Measurements from ENCODE around the gene ITIH1. TPM values are rescaled to one million over a fixed set of nuclear protein-coding genes. Genes with fewer than 3 reads are reported as not detected.

Gene ITIH1
- polyA plus RNA-seq, 2 of the 4 experiments (the other 2 are of a cell fraction) = not detected

GRCh38 chr3:52788890-52789745 lies 11.7 kb downstream of the ITIH1 start:
- no peak for FAIRE-seq
- Histone ChIP-seq H3K4me2 (no peak overlapping the region), H3K4me3 (no peak overlapping the region), H3K9me3 (no peaks in the 10 kb centered on the region), H3K27ac (no peak overlapping the region), H3K4me1 (no peaks in the 10 kb centered on the region)
- WGBS (ENCODE audit: missing lambda C conversion rate) = 80% methylated on average over 12 of the region's 16 CpGs
- TF ChIP-seq MYC (IDR thresholded peaks at IDR 0.05; ENCODE audit: borderline replicate concordance, low read length) (no peak), JUNB (IDR thresholded peaks at IDR 0.05) (no peak), NR3C1 (IDR thresholded peaks at IDR 0.05) (no peak), HOXA7 (CRISPR knock-in tag; IDR thresholded peaks at IDR 0.05) (no peak), MAX (IDR thresholded peaks at IDR 0.05) (no peak), PBX3 (IDR thresholded peaks at IDR 0.05) (no peak), BHLHE40 (IDR thresholded peaks at IDR 0.05; ENCODE audit: low read depth, low read length) (no peak), CTCF (IDR thresholded peaks at IDR 0.05) (no peak), RFX5 (IDR thresholded peaks at IDR 0.05) (no peak), JUN (IDR thresholded peaks at IDR 0.05) (no peak), CEBPB (IDR thresholded peaks at IDR 0.05) (no peak)
- no peak for DNase-seq (ENCODE audit: low read depth in 1 of 2, low spot score in 1 of 2)
- ATAC-seq = no peak
- ChIA-PET POLR2A (no interaction called here), CTCF (interaction anchor here (0.9 kb wide), 1 partner anchor 10 kb away, joined by 3 read pairs; no protein-coding TSS in a partner anchor)

- FAIRE-seq (no peak), DNase-seq (ENCODE audit: low read depth in 1 of 2, low spot score in 1 of 2) (no peak), ATAC-seq (no peak)
- no peak overlapping the region for H3K27ac ChIP-seq
- CTCF ChIA-PET = interaction anchor here (0.9 kb wide), 1 partner anchor 11 kb away, joined by 3 read pairs; no protein-coding TSS in a partner anchor
- WGBS (ENCODE audit: missing lambda C conversion rate) = 81% methylated on average over 6 of the region's 6 CpGs
- no peaks in the 10 kb centered on the region for H3K4me1 ChIP-seq
- POLR2A ChIA-PET = no interaction called here
- no peak overlapping the region for H3K4me3 ChIP-seq
- no peak overlapping the region for H3K4me2 ChIP-seq
- H3K9me3 ChIP-seq = no peaks in the 10 kb centered on the region
- TF ChIP-seq RCOR1 (IDR thresholded peaks at IDR 0.05; ENCODE audit: low read depth, low read length) (no peak), JUN (IDR thresholded peaks at IDR 0.05) (no peak), JUNB (IDR thresholded peaks at IDR 0.05) (no peak), ZSCAN20 (CRISPR knock-in tag; IDR thresholded peaks at IDR 0.05) (no peak), NFE2L2 (conservative IDR thresholded peaks at IDR 0.05; ENCODE audit: low read length) (no peak), MYC (IDR thresholded peaks at IDR 0.05; ENCODE audit: borderline replicate concordance, low read length) (no peak), HDAC2 (IDR thresholded peaks at IDR 0.05) (no peak)
Observed at GRCh38 chr3:52789746-52790040, 12.3 kb downstream of the ITIH1 start.

- FAIRE-seq = no peak
Observed at GRCh38 chr3:52790337-52790736, 12.9 kb downstream of the ITIH1 start.

More at GRCh38 chr3:52790337-52790736, 12.9 kb downstream of the ITIH1 start:
- no peak overlapping the region for H3K4me2 ChIP-seq
- ChIA-PET CTCF (interaction anchor here (0.9 kb wide), 1 partner anchor 11 kb away, joined by 3 read pairs; no protein-coding TSS in a partner anchor), POLR2A (no interaction called here)
- WGBS (ENCODE audit: missing lambda C conversion rate) = 60% methylated on average over 4 of the region's 7 CpGs
- no peaks in the 10 kb centered on the region for H3K9me3 ChIP-seq
- TF ChIP-seq CBX8 (IDR thresholded peaks at IDR 0.05) (no peak), NR3C1 (IDR thresholded peaks at IDR 0.05) (no peak), PBX3 (IDR thresholded peaks at IDR 0.05) (no peak), MAX (IDR thresholded peaks at IDR 0.05) (no peak), NPAS2 (CRISPR knock-in tag; IDR thresholded peaks at IDR 0.05; ENCODE audit: borderline replicate concordance) (no peak), MAFK (IDR thresholded peaks at IDR 0.05; ENCODE audit: partially characterized antibody) (no peak), KDM5A (IDR thresholded peaks at IDR 0.05) (no peak), CHD2 (IDR thresholded peaks at IDR 0.05; ENCODE audit: low read length, partially characterized antibody) (no peak), SREBF2 (IDR thresholded peaks at IDR 0.05) (no peak), ATOH8 (CRISPR knock-in tag; IDR thresholded peaks at IDR 0.05; ENCODE audit: low read depth) (no peak), CBX2 (IDR thresholded peaks at IDR 0.05; ENCODE audit: borderline replicate concordance, low read depth) (no peak), E2F6 (IDR thresholded peaks at IDR 0.05; ENCODE audit: borderline replicate concordance, low read depth) (no peak), RARB (CRISPR knock-in tag; IDR thresholded peaks at IDR 0.05) (no peak), TP53 (CRISPR knock-in tag; IDR thresholded peaks at IDR 0.05) (no peak), ZC3H11A (IDR thresholded peaks at IDR 0.05) (no peak)
- no peaks in the 10 kb centered on the region for H3K4me1 ChIP-seq
- ATAC-seq = no peak
- H3K27ac ChIP-seq = no peak overlapping the region
- H3K4me3 ChIP-seq = no peak overlapping the region
- DNase-seq (ENCODE audit: low read depth in 1 of 2, low spot score in 1 of 2) = no peak

All from A549 (cell line).